H1 (cell line): ENCODE data around the gene SLX4IP. TPM values are rescaled to one million over a fixed set of nuclear protein-coding genes. Genes with fewer than 3 reads are reported as not detected.

Experiments used
- CTCF ChIA-PET: fragments of 300-600 bp; sonication (Branson Sonifier 250); formaldehyde crosslinking; loops from one replicate; lab custom pipeline; 2021; ENCODE audit not compliant: partially characterized antibody; lab: Charles Lee
- POLR2A ChIA-PET: fragments of 300-600 bp; sonication (Branson Sonifier 250); formaldehyde crosslinking; loops from one replicate; lab custom pipeline; 2021; ENCODE audit warnings: inconsistent platforms; ENCODE audit not compliant: partially characterized antibody; lab: Charles Lee
- DNase-seq, 2 experiments: peaks; one replicate each; pipeline versions ENCODE4 v3.0.0 to v3.0.0-alpha.2; 2010 to 2022; ENCODE audit warnings: low spot score in 2 of 2, low read depth in 1 of 2, mixed read lengths in 1 of 2
- FAIRE-seq: peaks from 2 replicates; lab custom pipeline; 2011; peaks lifted over from hg19 to GRCh38; lab: Jason Lieb, UNC
- H2AFZ ChIP-seq: 2 replicates; pipeline ENCODE4 v1.8.1; 2012; ENCODE audit warnings: low read length, inconsistent platforms
- H2AK5ac ChIP-seq: 2 replicates; pipeline ENCODE4 v1.6.1; 2013; ENCODE audit warnings: low read depth, low read length
- H2BK120ac ChIP-seq: replicated peaks from 2 replicates; pipeline ENCODE3; 2013; ENCODE audit warnings: low read depth, low read length, inconsistent platforms
- H2BK12ac ChIP-seq: 2 replicates; pipeline ENCODE4 v1.6.1; 2013; ENCODE audit warnings: low read depth, low read length
- H2BK15ac ChIP-seq: 2 replicates; pipeline ENCODE4 v1.6.1; 2013; ENCODE audit warnings: low read length
- H2BK20ac ChIP-seq: 2 replicates; pipeline ENCODE4 v1.6.1; 2013; ENCODE audit warnings: low read length
- H2BK5ac ChIP-seq: 2 replicates; pipeline ENCODE4 v1.6.1; 2013; ENCODE audit warnings: low read depth, low read length
- H3K14ac ChIP-seq: 2 replicates; pipeline ENCODE4 v1.6.1; 2013; ENCODE audit warnings: inconsistent platforms; ENCODE audit not compliant: insufficient read length
- H3K18ac ChIP-seq: 2 replicates; pipeline ENCODE4 v1.6.1; 2013; ENCODE audit warnings: low read length; ENCODE audit errors: extremely low read depth
- H3K23ac ChIP-seq: 2 replicates; pipeline ENCODE4 v1.6.1; 2013; ENCODE audit warnings: inconsistent platforms; ENCODE audit not compliant: insufficient read length
- H3K23me2 ChIP-seq: 2 replicates; pipeline ENCODE4 v1.6.1; 2013; ENCODE audit warnings: low read depth, low read length
- H3K27ac ChIP-seq: 2 replicates; pipeline ENCODE4 v1.6.1; 2011; ENCODE audit warnings: low read depth, low read length, inconsistent platforms
- H3K27me3 ChIP-seq, 4 experiments: replicated peaks in 1 of 4; 1 replicate in 1 of 4; 2 replicates in 3 of 4; pipeline versions ENCODE4 v1.6.1 to v1.8.1; 2011 to 2013; ENCODE audit warnings: low read length in 3 of 4, mild to moderate bottlenecking in 3 of 4, inconsistent platforms in 2 of 4, mixed read lengths in 2 of 4, moderate library complexity in 1 of 4; ENCODE audit not compliant: control insufficient read depth in 3 of 4, insufficient read depth in 3 of 4; ENCODE audit errors: extremely low read depth in 1 of 4
- H3K36me3 ChIP-seq, 4 experiments: 2 replicates each; pipeline versions ENCODE4 v1.6.1 to v1.8.1; 2011 to 2013; ENCODE audit warnings: mild to moderate bottlenecking in 4 of 4, low read length in 3 of 4, moderate library complexity in 2 of 4, control low read depth in 1 of 4, inconsistent platforms in 1 of 4; ENCODE audit not compliant: insufficient read depth in 4 of 4, control insufficient read depth in 2 of 4
- H3K4ac ChIP-seq: replicated peaks from 2 replicates; pipeline ENCODE3; 2013; ENCODE audit warnings: low read length, low read depth, mixed read lengths, inconsistent platforms; ENCODE audit not compliant: insufficient read length
- H3K4me1 ChIP-seq, 4 experiments: replicated peaks in 1 of 4; 1 replicate in 1 of 4; 2 replicates in 3 of 4; pipeline versions ENCODE4 v1.6.1 to v1.8.1; 2011 to 2013; ENCODE audit warnings: low read length in 3 of 4, inconsistent platforms in 2 of 4, mixed read lengths in 1 of 4; ENCODE audit not compliant: insufficient read depth in 4 of 4, control insufficient read depth in 3 of 4
- H3K4me2 ChIP-seq, 2 experiments: 2 replicates each; pipeline versions ENCODE4 v1.6.1 to v1.8.1; 2011 to 2013; ENCODE audit warnings: low read depth in 2 of 2, low read length in 2 of 2, control low read depth in 1 of 2, inconsistent platforms in 1 of 2, mild to moderate bottlenecking in 1 of 2; ENCODE audit not compliant: insufficient read depth in 1 of 2
- H3K4me3 ChIP-seq, 4 experiments: fragments of 200-600, 300-600 bp in 1 of 4; sonication (generic), shearing (Covaris generic), sonication (Bioruptor Twin) in 1 of 4; 2 replicates each; pipeline versions ENCODE4 v1.5.1 to v1.8.1; 2011 to 2016; ENCODE audit warnings: low read length in 4 of 4, low read depth in 3 of 4, control low read depth in 2 of 4, inconsistent platforms in 2 of 4, mild to moderate bottlenecking in 2 of 4, mixed read lengths in 1 of 4, moderate library complexity in 1 of 4; ENCODE audit not compliant: insufficient read depth in 2 of 4; ENCODE audit errors: extremely low read depth in 1 of 4
- H3K56ac ChIP-seq: replicated peaks from 2 replicates; pipeline ENCODE3; 2013; ENCODE audit warnings: low read depth, mild to moderate bottlenecking, mixed read lengths, low read length, inconsistent platforms; ENCODE audit not compliant: insufficient read length
- H3K79me1 ChIP-seq: 2 replicates; pipeline ENCODE4 v1.6.1; 2013; ENCODE audit warnings: low read depth, low read length, control low read depth
- H3K79me2 ChIP-seq, 2 experiments: 2 replicates each; pipeline versions ENCODE4 v1.6.1 to v1.8.1; 2012 to 2013; ENCODE audit warnings: low read length in 2 of 2, mild to moderate bottlenecking in 2 of 2, inconsistent platforms in 1 of 2; ENCODE audit not compliant: insufficient read depth in 2 of 2, control insufficient read depth in 1 of 2
- H3K9ac ChIP-seq, 4 experiments: replicated peaks in 1 of 4; 1 replicate in 1 of 4; 2 replicates in 3 of 4; pipeline versions ENCODE4 v1.6.1 to v1.8.1; 2011 to 2013; ENCODE audit warnings: low read depth in 3 of 4, low read length in 3 of 4, control low read depth in 2 of 4, mild to moderate bottlenecking in 2 of 4, moderate library complexity in 2 of 4, inconsistent platforms in 1 of 4; ENCODE audit errors: extremely low read depth in 1 of 4
- H3K9me3 ChIP-seq, 2 experiments: 2 replicates each; pipeline versions ENCODE4 v1.6.1 to v1.8.1; 2012 to 2013; ENCODE audit warnings: mild to moderate bottlenecking in 2 of 2, moderate library complexity in 2 of 2, control low read depth in 1 of 2, inconsistent platforms in 1 of 2, low read depth in 1 of 2, low read length in 1 of 2, mixed read lengths in 1 of 2; ENCODE audit not compliant: insufficient read depth in 2 of 2
- H4K20me1 ChIP-seq, 2 experiments: replicated peaks in 1 of 2; 2 replicates each; pipeline versions ENCODE3 to v1.8.1; 2011 to 2013; ENCODE audit warnings: inconsistent platforms in 2 of 2, low read length in 2 of 2, mild to moderate bottlenecking in 1 of 2; ENCODE audit not compliant: insufficient read depth in 2 of 2, control insufficient read depth in 1 of 2
- H4K5ac ChIP-seq: 2 replicates; pipeline ENCODE4 v1.6.1; 2013; ENCODE audit warnings: low read length, low read depth, mixed read lengths, inconsistent platforms; ENCODE audit not compliant: insufficient read length
- H4K8ac ChIP-seq: 2 replicates; pipeline ENCODE4 v1.8.0; 2013; ENCODE audit warnings: mild to moderate bottlenecking, moderate library complexity, low read length, inconsistent platforms; ENCODE audit not compliant: insufficient read depth; ENCODE audit errors: extremely low read depth
- H4K91ac ChIP-seq: replicated peaks from 2 replicates; pipeline ENCODE3; 2013; ENCODE audit warnings: low read length, mixed read lengths, inconsistent platforms; ENCODE audit not compliant: insufficient read length
- CHD1 ChIP-seq: IDR thresholded peaks from 2 replicates; pipeline ENCODE4 v1.6.1; 2012; ENCODE audit warnings: low read depth, low read length, improper control_type of control experiment
- JUND ChIP-seq: IDR thresholded peaks from 2 replicates; pipeline ENCODE4 v1.6.1; 2011; ENCODE audit warnings: mild to moderate bottlenecking, improper control_type of control experiment, low read length
- KDM5A ChIP-seq: fragments of 200-600 bp; IDR thresholded peaks from 2 replicates; pipeline ENCODE4 v1.7.1; 2012; ENCODE audit warnings: mild to moderate bottlenecking, low read length, inconsistent platforms, mixed read lengths
- POLR2AphosphoS5 ChIP-seq: IDR thresholded peaks from 2 replicates; pipeline ENCODE4 v1.6.1; 2011; ENCODE audit warnings: low read depth, low read length
- RAD21 ChIP-seq, 2 experiments: IDR thresholded peaks in 1 of 2; conservative IDR thresholded peaks in 1 of 2; 2 replicates each; pipeline ENCODE4 v1.6.1; 2011; ENCODE audit warnings: low read depth in 2 of 2, low read length in 2 of 2, improper control_type of control experiment in 1 of 2, inconsistent platforms in 1 of 2, mild to moderate bottlenecking in 1 of 2, moderate library complexity in 1 of 2
- RNF2 ChIP-seq: fragments of 200-900, 300-1000 bp; sonication (generic); IDR thresholded peaks from 2 replicates; pipeline ENCODE4 v1.7.1; 2016; ENCODE audit warnings: borderline replicate concordance, low read depth, mild to moderate bottlenecking, antibody characterized with exemption, low read length; ENCODE audit not compliant: poor library complexity, severe bottlenecking; ENCODE audit errors: missing control alignments
- SAP30 ChIP-seq: fragments of 300-600 bp; sonication (generic); IDR thresholded peaks from 2 replicates; pipeline ENCODE4 v1.7.1; 2012; ENCODE audit warnings: low read length, moderate library complexity, mild to moderate bottlenecking, inconsistent platforms; ENCODE audit not compliant: insufficient read depth, insufficient replicate concordance
- SUZ12 ChIP-seq: fragments of 200-600 bp; sonication (generic); IDR thresholded peaks from 2 replicates; pipeline ENCODE4 v1.6.1; 2012; ENCODE audit warnings: mild to moderate bottlenecking, inconsistent platforms, low read length, moderate library complexity, mixed read lengths
- TAF7 ChIP-seq: optimal IDR thresholded peaks from 2 replicates; pipeline ENCODE3; 2011; ENCODE audit warnings: low read depth, mild to moderate bottlenecking, inconsistent platforms, low read length, moderate library complexity, borderline replicate concordance
- WGBS, 2 experiments: shearing (Covaris generic) in 1 of 2; methylation state at CpG; one replicate each; pipeline versions ENCODE4 v1.1.6 to v1.1.7; 2013 to 2015; ENCODE audit warnings: low lambda C conversion rate in 2 of 2, mixed read lengths in 2 of 2, inconsistent platforms in 1 of 2, low coverage in 1 of 2, missing lambda C conversion rate in 1 of 2; ENCODE audit not compliant: insufficient replicate concordance in 2 of 2, insufficient coverage in 1 of 2, insufficient read length in 1 of 2; ENCODE audit errors: extremely low coverage in 1 of 2, missing lambda C conversion rate in 1 of 2; 5-methylcytosine and 5-hydroxymethylcytosine counted together
- polyA plus RNA-seq, 7 experiments: library from polyadenylated mRNA; depleted of rRNA in 3 of 7; stranded (reverse) in 5 of 7; unstranded in 2 of 7; fragments of >200 nt in 5 of 7; fragments of 200-250 nt in 2 of 7; gene quantifications; 1 replicate in 5 of 7; 2 replicates in 1 of 7; 4 replicates in 1 of 7; pipeline versions ENCODE4 v1.2.1 to v1.2.3, GENCODE V29; 2011 to 2013; ENCODE audit warnings: missing spikeins in 2 of 7, mixed read lengths in 2 of 7
- total RNA-seq: library from RNA; stranded (reverse); fragmentation: NEBNext Ultra II Directional; extraction: Animal tissue kit (Norgen Biotek cat#: 25700); gene quantifications from 2 replicates; pipeline ENCODE4 v1.2.1, GENCODE V29; 2021
- TF ChIP-seq, protein P1 (sequence below): IDR thresholded peaks from 2 replicates; pipeline ENCODE4 v1.6.1; 2011; ENCODE audit warnings: low read depth, mild to moderate bottlenecking, low read length; ENCODE audit not compliant: insufficient read depth

SLX4IP gene
- total and polyA plus RNA-seq, 2 of the 8 experiments (the other 6 are each of a cell fraction or from before 2014, with no cell fraction given): 2.4 to 8.7 TPM

- H2AK5ac ChIP-seq: no peak overlapping the region
- ChIA-PET CTCF (interaction anchor here (0.6 to 2.9 kb wide), 3 partner anchors 8 to 47 kb away, joined by 3 to 10 read pairs (median 6); no protein-coding TSS in a partner anchor), POLR2A (no interaction called here)
- WGBS, 2 experiments: 92% methylated on average over 6 of the region's 6 CpGs; no CpG with 5 or more reads in 1 of the 2 experiments
- peaks cover 0 to 4% (median 0%) of the 10 kb centered on the region in 4 experiments; a peak in 1 of 7 replicates for H3K4me1 ChIP-seq
- no peak for DNase-seq
- no peaks in the 10 kb centered on the region for H4K20me1 ChIP-seq
- H3K9ac ChIP-seq: no peak overlapping the region
- no peak overlapping the region for H3K4me3 ChIP-seq
- no peak for FAIRE-seq
- H2BK15ac ChIP-seq: no peak overlapping the region
- H2BK12ac ChIP-seq: no peak overlapping the region
- no peak overlapping the region for H4K91ac ChIP-seq
- no peak overlapping the region for H3K27ac ChIP-seq
- H3K27me3 ChIP-seq: no peaks in the 10 kb centered on the region
- TF ChIP-seq CHD1: no peak
- TF ChIP-seq JUND: no peak
- TF ChIP-seq KDM5A: no peak
- no peak for TF ChIP-seq POLR2AphosphoS5
- no peak for TF ChIP-seq RNF2
- TF ChIP-seq, protein P1, sequence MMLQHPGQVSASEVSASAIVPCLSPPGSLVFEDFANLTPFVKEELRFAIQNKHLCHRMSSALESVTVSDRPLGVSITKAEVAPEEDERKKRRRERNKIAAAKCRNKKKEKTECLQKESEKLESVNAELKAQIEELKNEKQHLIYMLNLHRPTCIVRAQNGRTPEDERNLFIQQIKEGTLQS: no peak
- no peak for TF ChIP-seq SUZ12
- TF ChIP-seq TAF7: no peak
- no peak for TF ChIP-seq RAD21 (IDR thresholded peaks at IDR 0.05 in 1 of 2, conservative IDR thresholded peaks at IDR 0.05 in 1 of 2; ENCODE audit: low read depth in 2 of 2, low read length in 2 of 2)
- TF ChIP-seq SAP30: no peak
- TF ChIP-seq, all 59 proteins: peak for 0
- Histone ChIP-seq H3K79me1 (no peaks in the 10 kb centered on the region), H3K4me2 (no peak overlapping the region), H3K18ac (no peak overlapping the region), H3K14ac (no peak overlapping the region), H3K9me3 (no peaks in the 10 kb centered on the region), H2BK20ac (no peak overlapping the region), H2AFZ (no peak overlapping the region), H3K23ac (no peak overlapping the region), H3K56ac (no peak overlapping the region), H3K79me2 (no peaks in the 10 kb centered on the region), H3K4ac (no peak overlapping the region), H4K8ac (no peak overlapping the region), H3K23me2 (no peaks in the 10 kb centered on the region), H3K36me3 (peaks cover 0 to 7% (median 0%) of the 10 kb centered on the region in 4 experiments; a peak in 2 of 8 replicates), H2BK5ac (no peak overlapping the region), H2BK120ac (no peak overlapping the region), H4K5ac (no peak overlapping the region)
Measured at GRCh38 chr20:10565191-10565921, 130.3 kb downstream of the SLX4IP start.
